Measurements from ENCODE around the gene CAMSAP3. TPM values are rescaled to one million over a fixed set of nuclear protein-coding genes. Genes with fewer than 3 reads are reported as not detected.
"Not testable (repeated sequence)": the region's sequence is repeated elsewhere in the genome, so short reads cannot be mapped to it uniquely, and the experiment has no call there.

The CAMSAP3 gene
- total and polyA plus RNA-seq, 8 donors: 10.5 to 22.3 (median 15.8) TPM

GRCh38 chr19:7575434-7576040 lies 20.1 kb upstream of the CAMSAP3 start:
- Histone ChIP-seq H3K36me3 (no peaks in the 10 kb centered on the region), H3K27ac (no peak overlapping the region), H3K4me1 (no peaks in the 10 kb centered on the region), H3K27me3 (peaks cover 0 to 5% of the 10 kb centered on the region in 2 donors), H3K4me3 (no peak overlapping the region), H3K9me3 (no peaks in the 10 kb centered on the region)
- ATAC-seq: no peak
- no peak for DNase-seq
- intact Hi-C loops (cut with DNase I): no loop called here
- no peak for TF ChIP-seq CTCF (IDR thresholded peaks at IDR 0.05)

GRCh38 chr19:7577422-7577821 lies 18.2 kb upstream of the CAMSAP3 start:
- H3K27ac ChIP-seq; intact Hi-C loops (cut with DNase I); H3K36me3 ChIP-seq; H3K4me1 ChIP-seq; H3K9me3 ChIP-seq; DNase-seq; H3K4me3 ChIP-seq; ATAC-seq; H3K27me3 ChIP-seq: not testable (repeated sequence)

- Histone ChIP-seq H3K4me1 (no peaks in the 10 kb centered on the region), H3K4me3 (no peak overlapping the region), H3K36me3 (no peaks in the 10 kb centered on the region), H3K27ac (no peak overlapping the region), H3K27me3 (peaks cover 0 to 5% of the 10 kb centered on the region in 2 donors), H3K9me3 (no peaks in the 10 kb centered on the region)
- DNase-seq (no peak), ATAC-seq (no peak)
- intact Hi-C loops (cut with DNase I): no loop called here
- no peak for TF ChIP-seq CTCF (IDR thresholded peaks at IDR 0.05)
These were observed 17.5 kb upstream of the CAMSAP3 start for GRCh38 chr19:7578127-7578526.

- no peak overlapping the region for H3K4me3 ChIP-seq
- no peaks in the 10 kb centered on the region for H3K36me3 ChIP-seq
- H3K9me3 ChIP-seq: no peaks in the 10 kb centered on the region
- peaks cover 0 to 5% of the 10 kb centered on the region in 2 donors for H3K27me3 ChIP-seq
- TF ChIP-seq CTCF (IDR thresholded peaks at IDR 0.05): no peak
- DNase-seq (no peak), ATAC-seq (no peak)
- H3K4me1 ChIP-seq: no peaks in the 10 kb centered on the region
- H3K27ac ChIP-seq: no peak overlapping the region
- intact Hi-C loops (cut with DNase I): no loop called here
These were observed 16.5 kb upstream of the CAMSAP3 start for GRCh38 chr19:7579182-7579581.

- intact Hi-C loops (cut with DNase I): no loop called here
- H3K4me1 ChIP-seq: no peaks in the 10 kb centered on the region
- no peak overlapping the region for H3K4me3 ChIP-seq
- no peak for TF ChIP-seq CTCF (IDR thresholded peaks at IDR 0.05)
- no peak for DNase-seq
- no peak overlapping the region for H3K27ac ChIP-seq
- peak; percentile 36 for ATAC-seq
- H3K27me3 ChIP-seq: peaks cover 0 to 8% of the 10 kb centered on the region in 2 donors
- no peaks in the 10 kb centered on the region for H3K9me3 ChIP-seq
- no peaks in the 10 kb centered on the region for H3K36me3 ChIP-seq
These were observed 13.2 kb upstream of the CAMSAP3 start for GRCh38 chr19:7582446-7582845.

GRCh38 chr19:7589822-7590221 lies 5.8 kb upstream of the CAMSAP3 start:
- no peak overlapping the region for H3K4me3 ChIP-seq
- no peaks in the 10 kb centered on the region for H3K4me1 ChIP-seq
- ATAC-seq (no peak), DNase-seq (no peak)
- no peaks in the 10 kb centered on the region for H3K9me3 ChIP-seq
- H3K27me3 ChIP-seq: peaks cover under 1 to 42% of the 10 kb centered on the region in 2 donors
- intact Hi-C loops (cut with DNase I): no loop called here
- H3K36me3 ChIP-seq: no peaks in the 10 kb centered on the region
- TF ChIP-seq CTCF (IDR thresholded peaks at IDR 0.05): no peak
- H3K27ac ChIP-seq: no peak overlapping the region

Measured in left lung (tissue), 10 donors.